ENCODE data around the gene KCTD12.

GRCh38 chr13:76921516-76921915, 35.3 kb upstream of the KCTD12 start:
- no peak for TF ChIP-seq CTCF (IDR thresholded peaks at IDR 0.05 in 2 of 3, conservative IDR thresholded peaks at IDR 0.05 in 1 of 3; ENCODE audit: borderline replicate concordance in 1 of 3, insufficient read depth in 1 of 3, low read depth in 2 of 3, low read length in 2 of 3)
- no peak for TF ChIP-seq JUND (IDR thresholded peaks at IDR 0.05)
